Testis (tissue), 2 donors: ENCODE measurements around the gene TBX5.

Experiments
- POLR2A ChIP-seq: fragments of 450-650 bp; IDR thresholded peaks from one replicate; pipeline ENCODE4 v1.6.1; 2017; ENCODE audit warnings: antibody characterized with exemption, mild to moderate bottlenecking, moderate library complexity
- TF ChIP-seq, protein P1 (sequence below), 3 experiments: fragments of 450-650 bp in 2 of 3; fragments of 200-600 bp in 1 of 3; sonication (generic) in 1 of 3; IDR thresholded peaks; one replicate each; pipeline ENCODE4 v1.5.1; 2016 to 2019; ENCODE audit warnings: antibody characterized with exemption in 3 of 3, mild to moderate bottlenecking in 2 of 3, moderate library complexity in 1 of 3

DNA sequence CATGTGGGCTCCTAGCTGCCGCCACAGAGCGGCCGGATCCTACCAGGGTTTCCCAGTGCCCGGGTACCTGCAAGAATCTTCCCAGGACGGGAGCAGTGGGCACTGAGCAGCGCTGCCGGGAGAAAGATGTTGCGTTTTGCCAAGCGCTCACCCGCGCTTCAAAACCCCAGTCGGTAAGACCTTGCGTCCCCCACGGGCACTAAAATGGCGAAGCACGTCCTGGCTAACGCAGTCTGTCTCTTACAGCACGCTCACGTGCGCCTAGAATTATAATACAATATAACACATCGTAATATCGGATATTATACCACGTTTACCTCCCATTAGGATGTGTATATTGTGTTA is 35.1 kb upstream of the TBX5 start:
- TF ChIP-seq, protein P1, sequence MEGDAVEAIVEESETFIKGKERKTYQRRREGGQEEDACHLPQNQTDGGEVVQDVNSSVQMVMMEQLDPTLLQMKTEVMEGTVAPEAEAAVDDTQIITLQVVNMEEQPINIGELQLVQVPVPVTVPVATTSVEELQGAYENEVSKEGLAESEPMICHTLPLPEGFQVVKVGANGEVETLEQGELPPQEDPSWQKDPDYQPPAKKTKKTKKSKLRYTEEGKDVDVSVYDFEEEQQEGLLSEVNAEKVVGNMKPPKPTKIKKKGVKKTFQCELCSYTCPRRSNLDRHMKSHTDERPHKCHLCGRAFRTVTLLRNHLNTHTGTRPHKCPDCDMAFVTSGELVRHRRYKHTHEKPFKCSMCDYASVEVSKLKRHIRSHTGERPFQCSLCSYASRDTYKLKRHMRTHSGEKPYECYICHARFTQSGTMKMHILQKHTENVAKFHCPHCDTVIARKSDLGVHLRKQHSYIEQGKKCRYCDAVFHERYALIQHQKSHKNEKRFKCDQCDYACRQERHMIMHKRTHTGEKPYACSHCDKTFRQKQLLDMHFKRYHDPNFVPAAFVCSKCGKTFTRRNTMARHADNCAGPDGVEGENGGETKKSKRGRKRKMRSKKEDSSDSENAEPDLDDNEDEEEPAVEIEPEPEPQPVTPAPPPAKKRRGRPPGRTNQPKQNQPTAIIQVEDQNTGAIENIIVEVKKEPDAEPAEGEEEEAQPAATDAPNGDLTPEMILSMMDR (IDR thresholded peaks at IDR 0.05): no peak
- TF ChIP-seq POLR2A: no peak
